Measurements from ENCODE around the gene SAG.

Gene SAG

DNA sequence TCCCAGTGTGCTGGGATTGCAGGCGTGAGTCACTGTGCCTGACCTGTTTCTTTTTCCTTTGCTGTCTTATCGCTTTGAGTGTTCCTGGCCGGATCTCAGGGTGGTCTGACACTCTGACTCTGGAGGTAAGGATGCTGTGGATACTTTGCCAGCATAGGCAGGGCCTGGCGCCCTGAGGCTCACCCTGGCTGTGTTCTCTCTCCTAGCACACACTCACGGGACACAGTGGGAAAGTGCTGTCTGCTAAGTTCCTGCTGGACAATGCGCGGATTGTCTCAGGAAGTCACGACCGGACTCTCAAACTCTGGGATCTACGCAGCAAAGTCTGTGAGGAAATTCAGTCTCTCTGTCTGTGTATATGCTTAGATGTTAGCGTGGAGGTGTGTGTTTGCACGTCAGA, 18.0 kb upstream of the SAG start:
- DNase-seq, result no peak

DNA sequence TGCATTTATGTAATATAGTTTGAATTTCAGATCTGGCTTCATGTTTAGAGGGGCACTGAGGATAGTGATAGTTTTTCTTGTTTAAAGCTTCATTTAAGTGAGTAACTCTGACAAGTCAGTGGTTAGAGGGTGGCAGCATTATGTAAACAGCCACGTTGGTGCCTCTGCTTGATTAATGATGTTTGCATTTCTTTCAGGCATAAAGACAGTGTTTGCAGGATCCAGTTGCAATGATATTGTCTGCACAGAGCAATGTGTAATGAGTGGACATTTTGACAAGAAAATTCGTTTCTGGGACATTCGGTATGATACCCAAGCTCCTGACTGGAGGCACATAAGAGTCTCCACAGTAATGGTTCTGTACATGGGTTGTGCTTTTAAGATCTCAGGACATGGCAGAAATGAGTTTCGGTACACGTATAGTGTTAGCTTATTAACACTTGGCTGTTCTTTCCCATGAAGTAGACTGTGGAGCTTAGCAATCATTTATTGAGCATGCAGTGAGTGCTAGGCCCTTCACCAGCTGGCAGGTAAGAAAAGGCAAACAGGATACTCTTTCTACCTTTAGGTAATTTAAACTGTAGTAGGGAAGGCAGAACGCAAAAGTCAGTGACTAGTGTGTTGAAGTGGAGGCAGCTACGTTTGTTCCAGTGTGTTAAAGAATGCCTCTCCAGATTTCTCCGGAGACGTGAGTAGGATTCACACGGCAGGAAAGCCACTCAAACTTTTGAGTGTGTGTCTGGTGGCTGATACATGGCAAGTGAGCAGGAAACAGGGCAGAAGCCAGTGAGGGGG, 17.4 kb upstream of the SAG start:
- DNase-seq, result peak; percentile 47

DNA sequence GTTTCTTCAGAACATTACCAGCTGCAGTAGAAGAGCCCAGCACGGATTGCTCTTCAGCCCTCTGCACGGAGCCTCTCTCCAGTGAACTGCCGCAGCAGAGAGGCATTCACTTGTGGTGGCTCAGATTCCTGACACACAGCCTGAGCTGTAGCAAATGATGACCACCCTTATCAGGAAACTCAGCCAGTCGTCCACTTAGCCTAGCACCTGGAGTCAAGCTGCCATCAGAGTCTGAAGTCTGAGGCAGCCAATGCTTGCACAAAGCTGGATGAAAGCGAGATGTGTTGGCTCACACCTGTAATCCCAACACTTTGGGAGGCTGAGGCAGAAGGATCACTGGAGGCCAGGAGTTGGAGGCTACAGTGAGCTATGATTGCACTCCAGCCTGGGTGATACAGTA, 11.7 kb upstream of the SAG start:
- no peak for DNase-seq

DNA sequence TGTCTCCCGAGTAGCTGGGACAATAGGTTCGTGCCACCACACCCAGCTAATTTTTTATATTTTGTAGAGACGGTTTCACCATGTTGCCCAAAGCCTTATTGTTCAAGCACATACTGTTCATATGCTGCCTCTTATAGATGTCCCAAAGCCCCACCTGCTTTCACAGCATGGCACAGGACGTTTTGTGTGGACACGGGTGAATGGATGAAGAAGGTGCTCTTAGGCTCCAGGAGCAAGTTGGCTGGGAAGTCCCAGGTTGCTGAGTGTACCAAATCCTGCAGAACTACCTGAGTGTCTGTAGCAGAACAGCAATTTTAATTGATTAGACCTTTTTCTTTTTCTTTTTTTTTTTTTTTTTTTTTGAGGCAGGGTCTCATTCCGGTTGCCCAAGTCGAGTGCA, 10.5 kb upstream of the SAG start:
- no peak for DNase-seq

DNA sequence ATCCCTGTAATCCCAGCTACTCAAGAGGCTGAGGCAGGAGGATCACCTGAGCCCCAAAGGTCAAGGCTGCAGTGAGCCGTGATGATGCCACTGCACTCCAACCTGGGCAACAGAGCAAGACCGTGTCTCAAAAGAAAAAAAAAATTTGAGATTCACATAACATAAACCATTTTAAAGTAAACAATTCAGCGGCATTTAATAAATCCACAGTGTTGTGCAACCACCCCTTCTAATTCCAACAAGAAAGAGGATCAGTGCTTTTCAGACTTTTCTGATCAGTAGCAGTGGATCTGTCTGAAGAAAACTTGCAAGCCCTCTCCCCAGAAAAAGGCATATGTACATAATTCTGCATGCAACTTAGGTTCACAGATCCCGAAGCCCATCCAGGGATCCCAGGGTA, 7.2 kb upstream of the SAG start:
- no peak for DNase-seq

DNA sequence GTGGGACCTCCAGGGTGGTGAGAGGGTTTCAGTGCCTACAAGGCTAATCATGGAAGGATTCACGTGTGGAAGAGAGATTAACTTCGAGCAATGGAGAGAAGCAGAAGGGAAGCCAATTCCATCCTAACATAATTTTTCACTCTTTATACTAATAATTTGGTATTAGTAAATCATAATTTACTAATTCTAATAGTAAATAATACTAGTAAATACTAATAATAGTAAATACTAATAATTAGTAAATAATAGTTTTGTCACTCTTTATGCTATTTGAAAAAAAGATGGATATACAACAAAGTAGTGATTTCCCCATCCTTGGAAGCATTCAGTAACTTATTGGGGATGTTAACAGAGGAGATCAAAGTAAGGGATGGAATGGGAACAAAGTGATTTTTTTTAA, 6.4 kb upstream of the SAG start:
- no peak for DNase-seq

DNA sequence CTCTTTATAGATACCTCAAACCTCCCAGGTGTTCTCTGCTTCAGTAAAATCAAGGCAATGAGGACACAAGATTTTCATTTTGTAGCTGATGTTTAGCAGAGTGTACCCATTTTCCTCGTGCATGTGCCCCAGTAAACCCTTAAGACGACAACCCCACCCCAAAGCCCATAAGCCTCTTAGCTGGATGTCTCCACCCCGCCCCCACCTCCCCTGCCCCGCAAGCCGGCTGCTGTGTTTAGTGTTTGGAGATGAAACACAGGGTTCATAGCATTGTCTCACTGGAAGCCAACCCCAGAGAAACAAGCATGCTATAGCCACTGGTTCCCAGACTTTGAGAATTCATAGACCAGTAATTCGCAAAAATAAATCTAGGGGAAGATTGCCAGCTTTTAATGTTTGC, 5.8 kb upstream of the SAG start:
- no peak for DNase-seq

DNA sequence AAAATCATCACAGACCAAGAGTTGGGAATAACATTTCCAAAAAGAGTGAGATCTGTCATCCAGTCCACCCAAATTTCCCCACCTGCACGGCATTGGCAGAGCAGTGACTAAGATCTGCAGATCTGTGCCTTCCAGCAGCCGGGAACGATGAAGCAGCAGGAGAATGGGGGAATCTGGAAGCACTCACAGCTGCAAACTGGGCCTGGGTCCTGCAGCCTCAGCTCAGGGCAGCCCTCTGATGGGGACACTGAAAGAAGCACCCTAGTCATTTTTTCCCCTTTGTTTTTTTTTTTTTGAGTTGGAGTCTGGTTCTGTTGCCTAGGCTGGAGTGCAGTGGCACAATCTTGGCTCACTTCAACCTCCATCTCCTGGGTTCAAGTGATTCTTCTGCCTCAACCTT, 4.4 kb upstream of the SAG start:
- DNase-seq, result no peak

DNA sequence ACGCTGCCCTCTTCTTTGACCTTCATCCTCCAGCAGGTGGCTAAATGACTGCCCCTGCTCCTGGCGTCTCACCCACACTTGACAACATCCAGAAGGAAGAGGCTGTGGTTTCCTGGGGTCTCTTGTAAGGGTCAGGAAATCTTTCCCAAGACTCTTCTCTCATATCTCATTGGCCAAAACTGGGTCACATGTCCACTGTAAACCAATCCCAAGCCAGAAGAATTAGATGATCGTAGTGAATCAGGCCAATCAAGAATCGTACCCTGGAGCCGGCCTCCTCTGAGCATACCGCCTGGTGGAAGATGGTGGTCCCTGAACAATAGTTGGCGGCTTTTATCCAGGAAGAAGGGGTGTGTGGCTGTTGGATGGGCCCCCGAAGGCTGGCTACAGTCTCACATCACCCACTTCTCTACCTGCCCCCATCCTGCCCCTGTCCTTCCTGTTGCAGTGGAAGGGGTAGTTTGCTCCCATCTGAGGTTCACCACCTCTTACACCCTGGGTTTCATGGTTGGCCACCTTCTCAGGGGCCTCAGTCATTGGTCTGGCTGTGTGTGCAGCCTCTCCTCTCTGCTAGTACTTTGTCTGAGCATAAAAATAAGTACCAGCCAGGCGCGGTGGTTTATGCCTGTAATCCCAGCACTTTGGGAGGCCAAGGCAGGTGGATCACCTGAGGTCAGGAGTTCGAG, 3.8 kb downstream of the SAG start:
- DNase-seq, result no peak

DNA sequence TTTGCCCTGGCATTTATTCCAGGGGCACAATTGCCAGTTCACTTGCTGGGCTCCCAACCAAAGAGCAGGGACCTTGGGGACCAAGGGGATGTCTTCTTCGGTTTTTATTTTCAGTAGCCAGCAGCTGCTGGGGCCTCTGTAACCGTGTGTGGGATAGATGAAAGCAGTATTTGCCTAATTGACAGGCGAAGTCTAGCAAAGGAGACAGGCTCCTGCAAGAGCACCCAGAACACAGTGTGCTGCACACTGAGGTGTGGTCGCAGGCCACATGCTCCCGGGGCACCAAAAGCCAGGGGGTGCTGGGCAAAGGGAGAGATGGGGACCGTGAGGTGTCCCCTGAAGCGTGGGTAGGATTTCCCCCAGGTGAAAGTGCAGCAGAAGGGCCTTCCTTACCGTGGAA, 5.3 kb downstream of the SAG start:
- DNase-seq, result no peak

DNA sequence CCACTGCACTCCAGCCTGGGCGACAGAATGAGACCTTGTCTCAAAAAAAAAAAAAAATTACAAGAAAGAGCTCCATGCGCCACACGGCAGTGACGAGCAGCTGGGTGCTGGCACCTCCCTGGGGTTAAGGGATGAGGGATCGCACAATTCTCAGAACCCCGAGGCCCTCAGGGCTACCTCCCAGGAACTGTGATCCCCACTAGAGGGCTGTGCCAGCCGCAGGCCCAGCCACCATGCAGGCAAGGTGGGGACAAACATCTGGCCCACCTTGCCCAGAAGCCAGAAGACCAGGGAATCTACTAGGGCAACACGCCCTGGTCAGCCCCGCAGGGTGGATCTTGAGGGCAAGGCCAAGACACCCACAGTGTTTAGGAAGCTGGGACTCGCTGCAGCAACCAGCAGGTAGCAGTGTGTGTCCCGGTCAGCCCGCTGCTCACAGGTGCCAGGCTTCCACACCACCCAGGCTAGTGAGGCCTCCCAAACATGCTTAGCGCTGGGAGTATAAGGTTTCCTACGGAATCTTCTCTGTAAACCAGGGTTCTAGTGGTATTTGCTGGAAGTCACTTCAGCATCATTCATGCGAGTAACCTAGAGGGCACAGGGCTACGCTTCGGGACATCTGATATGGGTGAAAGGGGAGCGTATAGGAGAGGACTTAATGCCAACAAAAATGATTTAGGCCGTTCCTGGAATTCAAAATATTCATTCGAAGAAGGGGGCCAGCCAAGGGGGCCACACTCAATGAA, 6.7 kb downstream of the SAG start:
- DNase-seq, result no peak

DNA sequence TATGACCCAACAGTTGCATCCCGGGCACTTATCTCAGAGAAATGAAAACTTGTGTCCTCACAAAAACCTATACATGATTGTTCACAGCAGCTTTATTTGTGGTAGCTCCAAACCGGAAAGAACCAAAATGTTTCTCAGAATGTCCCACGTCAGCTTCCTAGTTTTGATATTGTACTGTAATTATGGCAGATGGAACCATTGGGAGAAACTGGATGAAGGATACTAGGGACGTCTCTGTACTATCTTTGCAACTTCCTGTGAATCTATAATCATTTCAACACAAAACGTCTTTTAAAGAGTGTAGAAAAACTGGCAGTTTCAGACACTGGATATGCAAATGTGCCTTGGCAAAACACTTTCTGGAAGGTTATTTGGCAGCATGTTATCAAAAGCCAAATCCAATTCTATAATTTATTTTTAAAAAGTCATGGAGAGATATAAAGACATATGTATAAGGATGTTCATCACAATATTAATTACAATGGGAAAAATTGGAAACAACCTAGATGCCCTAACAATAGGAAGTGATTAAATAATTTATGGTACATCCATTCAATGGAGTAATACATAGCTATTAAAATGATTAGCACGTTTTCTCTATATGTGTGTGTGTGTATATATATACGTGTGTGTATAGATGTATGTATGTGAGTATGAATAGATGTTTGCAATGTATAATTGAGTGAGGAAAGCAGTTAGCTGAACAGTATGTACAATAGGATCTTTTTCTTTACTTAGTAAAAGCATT, 9.8 kb downstream of the SAG start:
- no peak for DNase-seq

DNA sequence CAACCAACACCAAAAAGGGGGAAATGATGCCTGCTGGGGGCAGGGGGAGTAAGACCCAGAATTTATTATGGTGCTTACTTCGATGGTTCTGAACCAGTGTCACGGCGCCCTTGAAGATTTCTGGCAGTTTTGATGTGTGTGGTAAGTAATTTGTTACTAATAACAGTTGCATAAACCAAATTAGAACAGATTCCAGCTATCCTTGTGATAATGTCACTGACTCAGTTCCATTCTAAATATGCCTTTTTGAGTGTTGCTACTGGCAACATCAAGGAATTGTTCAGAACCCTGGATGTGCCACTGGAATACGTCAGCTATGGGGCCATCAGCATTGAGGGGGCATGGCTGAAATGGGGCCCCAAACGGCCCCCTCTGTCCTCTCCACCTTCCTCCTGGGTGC, 11.6 kb downstream of the SAG start:
- no peak for DNase-seq

DNA sequence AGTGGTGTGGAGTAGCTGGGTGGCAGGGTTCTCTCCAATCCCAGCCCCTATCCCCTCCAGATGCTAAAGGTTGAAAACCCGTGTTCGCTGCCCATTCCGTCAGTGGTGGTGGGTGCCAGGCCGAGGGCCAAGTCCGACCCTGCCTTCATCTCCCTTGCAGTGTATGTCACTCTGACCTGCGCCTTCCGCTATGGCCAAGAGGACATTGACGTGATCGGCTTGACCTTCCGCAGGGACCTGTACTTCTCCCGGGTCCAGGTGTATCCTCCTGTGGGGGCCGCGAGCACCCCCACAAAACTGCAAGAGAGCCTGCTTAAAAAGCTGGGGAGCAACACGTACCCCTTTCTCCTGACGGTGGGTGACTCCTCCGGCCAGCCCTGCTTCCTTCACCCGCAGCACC, 12.9 kb downstream of the SAG start:
- no peak for DNase-seq

DNA sequence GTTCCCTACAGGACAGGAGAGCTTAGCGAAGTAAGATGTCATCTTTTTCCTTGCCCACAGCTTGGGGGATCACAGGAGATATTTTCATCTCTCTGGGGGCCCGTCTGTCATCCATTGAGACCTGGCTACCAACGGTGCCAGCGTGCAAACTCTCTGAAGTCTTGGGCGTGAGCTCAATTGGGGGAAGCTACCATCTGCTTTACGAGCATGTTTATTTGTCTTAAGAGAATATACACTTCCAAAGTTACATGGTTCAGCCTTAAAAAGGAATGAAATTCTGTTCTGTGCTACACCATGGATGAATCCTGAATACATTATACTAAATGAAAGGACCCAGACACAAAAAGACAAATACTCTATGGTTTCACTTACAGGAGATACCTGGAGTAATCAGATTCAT, 13.6 kb downstream of the SAG start:
- DNase-seq, result no peak

DNA sequence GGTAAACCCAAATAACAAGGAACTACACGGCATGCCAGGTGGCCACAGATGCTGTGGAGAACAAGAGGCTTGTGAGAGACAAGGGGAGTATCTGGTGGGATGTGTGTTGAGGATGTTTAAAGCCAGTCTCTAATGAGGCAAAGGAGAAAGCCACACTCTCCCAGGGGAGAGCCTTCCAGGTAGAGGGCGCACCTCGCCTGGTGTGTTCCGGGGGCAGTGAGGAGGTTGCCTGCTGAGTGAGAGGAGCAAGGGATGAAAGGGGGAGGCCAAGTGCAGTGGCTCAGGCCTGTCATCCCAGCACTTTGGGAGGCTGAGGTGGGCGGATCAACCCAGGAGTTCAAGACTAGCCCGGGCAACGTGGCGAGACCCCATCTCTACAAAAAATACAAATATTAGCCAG, 16.2 kb downstream of the SAG start:
- no peak for DNase-seq

DNA sequence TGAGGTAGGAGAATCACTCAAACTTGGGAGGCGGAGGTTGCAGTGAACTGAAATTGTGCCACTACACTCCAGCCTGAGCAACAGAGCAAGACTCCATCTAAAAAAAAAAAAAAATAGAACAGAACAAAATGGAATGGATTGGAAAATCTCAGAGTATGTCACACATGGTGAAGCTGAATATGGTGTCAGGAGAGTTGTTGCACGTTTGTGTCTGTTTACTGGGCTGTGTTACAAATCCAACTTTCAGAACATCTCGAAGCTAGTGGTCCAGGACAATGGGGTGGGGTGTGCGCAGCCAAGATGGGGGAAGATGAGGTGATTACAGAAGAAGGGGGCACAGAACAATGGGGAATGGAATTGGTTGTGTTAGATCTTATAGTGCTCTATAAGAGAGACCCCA, 17.6 kb downstream of the SAG start:
- no peak for DNase-seq

DNA sequence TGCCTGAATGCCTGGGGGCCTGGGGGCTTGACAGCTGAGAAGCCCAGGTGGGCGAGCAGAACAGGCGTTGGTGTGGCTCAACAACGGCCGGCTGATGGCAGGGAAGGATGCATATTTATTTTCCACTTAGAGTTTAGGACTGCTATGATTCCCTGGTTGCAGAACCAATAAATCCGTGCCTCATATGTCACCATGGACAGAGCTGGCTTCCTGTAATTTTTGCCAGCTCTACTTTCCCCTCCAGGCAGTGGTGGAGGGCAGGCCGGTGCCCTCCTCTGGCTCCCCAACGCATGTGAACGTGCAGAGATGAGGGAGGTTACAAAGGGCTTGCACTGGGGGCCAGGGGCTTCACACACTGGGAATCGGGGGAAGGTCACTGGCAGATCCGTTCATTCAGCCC, 18.2 kb downstream of the SAG start:
- no peak for DNase-seq

DNA sequence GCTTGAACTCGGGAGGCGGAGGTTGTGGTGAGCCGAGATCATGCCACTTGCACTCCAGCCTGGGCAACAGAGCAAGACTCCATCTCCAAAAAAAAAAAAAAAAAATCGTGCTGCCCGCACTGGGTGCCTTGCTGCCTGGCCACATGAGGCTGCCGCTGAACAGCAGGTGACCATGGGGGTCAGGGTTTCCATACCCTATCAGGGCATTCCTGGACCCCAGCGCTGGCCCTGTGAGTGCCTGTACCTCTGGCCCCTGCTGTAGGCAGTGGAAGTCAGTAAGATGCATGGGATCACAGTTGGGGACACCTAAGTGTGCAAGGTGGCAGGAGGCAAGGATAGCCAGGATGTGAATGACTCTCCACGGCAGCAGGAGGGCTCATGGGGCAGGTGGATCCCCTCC, 18.9 kb downstream of the SAG start:
- no peak for DNase-seq

DNA sequence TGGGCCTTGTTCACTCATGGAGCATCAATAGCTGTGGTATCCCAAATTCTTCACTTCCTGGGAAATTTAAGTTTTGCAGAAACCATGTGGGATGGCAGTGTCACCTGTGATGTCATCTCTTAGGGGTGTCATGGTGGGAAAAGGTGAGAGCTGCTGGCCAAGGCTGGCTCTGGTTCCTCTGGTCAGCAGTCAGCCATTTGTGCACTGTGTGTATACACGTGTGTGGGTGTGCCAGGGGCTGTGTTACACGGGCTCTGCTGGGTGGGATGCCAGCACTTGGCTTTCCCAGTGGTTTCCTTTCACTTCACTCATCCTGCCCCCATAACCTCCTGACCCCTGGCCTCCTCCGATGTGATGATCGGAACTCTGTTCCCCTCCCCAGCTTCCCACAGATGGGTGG, 21.3 kb downstream of the SAG start:
- no peak for DNase-seq

DNA sequence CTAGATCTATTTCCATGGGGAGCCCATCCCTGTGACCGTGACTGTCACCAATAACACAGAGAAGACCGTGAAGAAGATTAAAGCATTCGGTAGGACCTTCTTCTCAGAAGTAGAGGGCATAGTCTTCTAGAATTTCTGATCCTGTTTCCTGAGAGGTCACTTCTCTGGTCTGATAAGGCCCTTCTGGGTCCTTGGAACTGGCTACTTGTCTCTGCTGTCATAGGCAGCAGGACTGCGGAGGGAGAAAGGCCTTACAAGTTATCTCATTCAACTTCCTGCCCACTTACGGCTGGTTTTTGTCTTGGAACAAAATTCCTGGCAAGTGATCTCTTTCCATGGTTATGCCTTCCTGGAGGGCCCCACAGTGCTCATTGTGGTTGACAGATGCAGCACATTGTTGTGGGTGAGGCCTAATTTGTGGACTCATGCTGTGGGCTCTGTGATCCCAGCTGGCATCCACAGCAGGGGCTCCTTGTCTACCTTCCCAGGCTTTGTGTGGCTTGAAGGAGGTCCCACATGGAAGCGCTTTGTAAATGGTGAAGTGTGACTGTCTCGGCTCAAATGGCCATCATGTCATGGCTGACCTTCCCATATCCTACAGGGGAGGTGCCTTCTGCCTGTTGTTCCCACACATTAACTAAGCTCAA, 22.0 kb downstream of the SAG start:
- no peak for DNase-seq

DNA sequence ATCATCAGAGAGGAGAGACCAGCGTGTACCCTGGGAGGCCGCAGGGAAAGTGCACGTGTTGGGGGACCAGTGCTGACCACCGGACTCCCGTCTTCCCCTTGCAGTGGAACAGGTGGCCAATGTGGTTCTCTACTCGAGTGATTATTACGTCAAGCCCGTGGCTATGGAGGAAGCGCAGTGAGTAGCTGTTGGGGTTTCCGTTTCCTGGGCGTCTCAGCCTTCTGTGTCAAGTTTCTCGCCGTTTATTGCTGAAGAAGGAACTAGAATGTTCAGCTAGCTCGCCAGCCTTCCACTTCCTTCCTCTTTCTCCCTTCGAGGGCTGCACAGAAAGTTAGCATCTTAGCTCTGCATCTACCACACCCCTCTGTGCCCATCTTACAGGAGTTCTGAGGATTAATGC, 23.9 kb downstream of the SAG start:
- DNase-seq, result no peak

DNA sequence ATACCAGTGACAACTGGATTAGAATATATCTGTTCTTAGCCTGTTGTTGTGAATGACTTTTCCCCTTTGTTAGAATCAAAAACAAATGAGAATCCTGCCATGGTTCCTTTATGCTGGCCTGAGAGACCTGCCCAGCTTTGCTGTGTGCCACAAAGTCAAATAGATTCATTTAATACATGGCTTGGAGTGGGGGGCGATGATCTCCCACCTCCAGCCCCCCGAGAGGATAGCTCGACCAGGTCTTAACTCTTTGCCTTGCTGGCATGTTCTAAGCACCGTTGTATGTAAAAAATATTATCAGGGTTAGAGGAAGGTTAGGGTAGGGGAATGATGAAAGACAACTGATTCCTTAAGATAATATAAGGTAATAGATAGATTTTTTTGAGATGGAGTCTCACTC, 24.5 kb downstream of the SAG start:
- DNase-seq, result no peak

Measured in SHP77 treated with DMSO at 0.1 percent for 48 hours (cell line).